Measurements from ENCODE around the gene EHBP1.

- TF ChIP-seq CTCF (tag by site-specific recombination; IDR thresholded peaks at IDR 0.05) (no peak), RBAK (tag by site-specific recombination; IDR thresholded peaks at IDR 0.05) (no peak), ZBTB7A (tag by site-specific recombination; IDR thresholded peaks at IDR 0.05; ENCODE audit: low read depth) (no peak), ZNF10 (tag by site-specific recombination; IDR thresholded peaks at IDR 0.05) (no peak), HOXA7 (CRISPR knock-in tag; IDR thresholded peaks at IDR 0.05; ENCODE audit: borderline replicate concordance) (no peak), ATF2 (tag by site-specific recombination; IDR thresholded peaks at IDR 0.05; ENCODE audit: low read depth) (no peak), ZXDB (tag by site-specific recombination; IDR thresholded peaks at IDR 0.05) (no peak), ZNF704 (tag by site-specific recombination; IDR thresholded peaks at IDR 0.05) (no peak), REST (tag by site-specific recombination; IDR thresholded peaks at IDR 0.05) (no peak), ZNF639 (tag by site-specific recombination; IDR thresholded peaks at IDR 0.05) (no peak), ZNF776 (tag by site-specific recombination; IDR thresholded peaks at IDR 0.05; ENCODE audit: borderline replicate concordance) (no peak), ZBTB6 (tag by site-specific recombination; IDR thresholded peaks at IDR 0.05) (no peak)
- TF ChIP-seq, protein P1, sequence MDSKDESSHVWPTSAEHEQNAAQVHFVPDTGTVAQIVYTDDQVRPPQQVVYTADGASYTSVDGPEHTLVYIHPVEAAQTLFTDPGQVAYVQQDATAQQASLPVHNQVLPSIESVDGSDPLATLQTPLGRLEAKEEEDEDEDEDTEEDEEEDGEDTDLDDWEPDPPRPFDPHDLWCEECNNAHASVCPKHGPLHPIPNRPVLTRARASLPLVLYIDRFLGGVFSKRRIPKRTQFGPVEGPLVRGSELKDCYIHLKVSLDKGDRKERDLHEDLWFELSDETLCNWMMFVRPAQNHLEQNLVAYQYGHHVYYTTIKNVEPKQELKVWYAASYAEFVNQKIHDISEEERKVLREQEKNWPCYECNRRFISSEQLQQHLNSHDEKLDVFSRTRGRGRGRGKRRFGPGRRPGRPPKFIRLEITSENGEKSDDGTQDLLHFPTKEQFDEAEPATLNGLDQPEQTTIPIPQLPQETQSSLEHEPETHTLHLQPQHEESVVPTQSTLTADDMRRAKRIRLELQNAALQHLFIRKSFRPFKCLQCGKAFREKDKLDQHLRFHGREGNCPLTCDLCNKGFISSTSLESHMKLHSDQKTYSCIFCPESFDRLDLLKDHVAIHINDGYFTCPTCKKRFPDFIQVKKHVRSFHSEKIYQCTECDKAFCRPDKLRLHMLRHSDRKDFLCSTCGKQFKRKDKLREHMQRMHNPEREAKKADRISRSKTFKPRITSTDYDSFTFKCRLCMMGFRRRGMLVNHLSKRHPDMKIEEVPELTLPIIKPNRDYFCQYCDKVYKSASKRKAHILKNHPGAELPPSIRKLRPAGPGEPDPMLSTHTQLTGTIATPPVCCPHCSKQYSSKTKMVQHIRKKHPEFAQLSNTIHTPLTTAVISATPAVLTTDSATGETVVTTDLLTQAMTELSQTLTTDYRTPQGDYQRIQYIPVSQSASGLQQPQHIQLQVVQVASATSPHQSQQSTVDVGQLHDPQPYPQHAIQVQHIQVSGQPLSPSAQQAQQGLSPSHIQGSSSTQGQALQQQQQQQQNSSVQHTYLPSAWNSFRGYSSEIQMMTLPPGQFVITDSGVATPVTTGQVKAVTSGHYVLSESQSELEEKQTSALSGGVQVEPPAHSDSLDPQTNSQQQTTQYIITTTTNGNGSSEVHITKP (tag by site-specific recombination; IDR thresholded peaks at IDR 0.05) = no peak
Measured at GRCh38 chr2:62794791-62795190, 89.3 kb downstream of the EHBP1 start.
